GM23248 (cell line): ENCODE measurements around the gene SLC35A3.

Experiments used
- EZH2 ChIP-seq: fragments of 200-600 bp; sonication (generic); IDR thresholded peaks from 2 replicates; pipeline ENCODE4 v1.6.1; 2018; ENCODE audit warnings: antibody characterized with exemption, mild to moderate bottlenecking; ENCODE audit not compliant: insufficient read depth, poor library complexity, severe bottlenecking
- EZH2phosphoT487 ChIP-seq: fragments of 200-600 bp; sonication (generic); IDR thresholded peaks from 2 replicates; pipeline ENCODE4 v1.6.1; 2018; ENCODE audit warnings: antibody characterized with exemption, moderate library complexity, mild to moderate bottlenecking, low read depth; ENCODE audit not compliant: insufficient read depth

- no peak for TF ChIP-seq EZH2
- no peak for TF ChIP-seq EZH2phosphoT487
These were observed 35.0 kb upstream of the SLC35A3 start for GRCh38 chr1:99934801-99935200.
